GM08714 (cell line): Measurements from ENCODE around the gene GLOD4.

Experiments used
- H3K4me3 ChIP-seq: fragments of 200-500 bp; sonication (Bioruptor generic); 2 replicates; pipeline ENCODE4 v1.5.1; 2014; ENCODE audit warnings: mild to moderate bottlenecking, low read length, inconsistent platforms
- ZNF274 ChIP-seq: IDR thresholded peaks from 2 replicates; pipeline ENCODE4 v1.6.1; 2012; ENCODE audit warnings: mild to moderate bottlenecking, low read depth, low read length

GLOD4 gene

GRCh38 chr17:746181-746580 is 35.9 kb downstream of the GLOD4 start:
- TF ChIP-seq ZNF274, result no peak
- H3K4me3 ChIP-seq, result no peak overlapping the region

GRCh38 chr17:745406-745805 is 36.7 kb downstream of the GLOD4 start:
- no peak overlapping the region for H3K4me3 ChIP-seq
- TF ChIP-seq ZNF274, result no peak

GRCh38 chr17:744937-745336 is 37.1 kb downstream of the GLOD4 start:
- TF ChIP-seq ZNF274, result no peak
- H3K4me3 ChIP-seq, result no peak overlapping the region

GRCh38 chr17:743139-743538 is 38.9 kb downstream of the GLOD4 start:
- TF ChIP-seq ZNF274, result no peak
- H3K4me3 ChIP-seq, result no peak overlapping the region

- no peak for TF ChIP-seq ZNF274
- H3K4me3 ChIP-seq, result no peak overlapping the region
Measured at GRCh38 chr17:742147-742793, 39.8 kb downstream of the GLOD4 start.

- TF ChIP-seq ZNF274, result no peak
- H3K4me3 ChIP-seq, result no peak overlapping the region; the same call in 1 of the 2 replicates
Measured at GRCh38 chr17:740240-741017, 41.7 kb downstream of the GLOD4 start.

- no peak overlapping the region for H3K4me3 ChIP-seq
- TF ChIP-seq ZNF274, result no peak
Measured at GRCh38 chr17:737561-738113, 44.4 kb downstream of the GLOD4 start.

GRCh38 chr17:733743-734142 is 48.3 kb downstream of the GLOD4 start:
- H3K4me3 ChIP-seq, result peak overlapping the region; percentile 63
- TF ChIP-seq ZNF274, result no peak

GRCh38 chr17:732902-733720 is 49.0 kb downstream of the GLOD4 start:
- peak overlapping the region; percentile 63 for H3K4me3 ChIP-seq
- no peak for TF ChIP-seq ZNF274

- H3K4me3 ChIP-seq, result peak within 1 kb of the TSS; percentile 65
- TF ChIP-seq ZNF274, result no peak
Measured at GRCh38 chr17:732067-732901, 49.8 kb downstream of the GLOD4 start, which contains the start of gene TLCD3A. Gene TLCD3A, plus strand, starts transcription at chr17:732596. Its CDS starts 52 bp downstream, at chr17:732648.

- no peak for TF ChIP-seq ZNF274
- H3K4me3 ChIP-seq, result peak overlapping the region; percentile 65; the same call in 1 of the 2 replicates
Measured at GRCh38 chr17:731644-732066, 50.4 kb downstream of the GLOD4 start.

- H3K4me3 ChIP-seq, result no peak overlapping the region
- TF ChIP-seq ZNF274, result no peak
Measured at GRCh38 chr17:728911-729310, 53.2 kb downstream of the GLOD4 start.

- H3K4me3 ChIP-seq, result no peak overlapping the region
- TF ChIP-seq ZNF274, result no peak
Measured at GRCh38 chr17:726271-726919, 55.7 kb downstream of the GLOD4 start.
